H1 (cell line): ENCODE measurements around the gene VSTM2B. TPM values are rescaled to one million over a fixed set of nuclear protein-coding genes. Genes with fewer than 3 reads are reported as not detected.

Source experiments
- CTCF ChIA-PET: fragments of 300-600 bp; sonication (Branson Sonifier 250); formaldehyde crosslinking; loops from one replicate; lab custom pipeline; 2021; ENCODE audit not compliant: partially characterized antibody; lab: Charles Lee
- POLR2A ChIA-PET: fragments of 300-600 bp; sonication (Branson Sonifier 250); formaldehyde crosslinking; loops from one replicate; lab custom pipeline; 2021; ENCODE audit warnings: inconsistent platforms; ENCODE audit not compliant: partially characterized antibody; lab: Charles Lee
- DNase-seq, 2 experiments: peaks; one replicate each; pipeline versions ENCODE4 v3.0.0 to v3.0.0-alpha.2; 2010 to 2022; ENCODE audit warnings: low spot score in 2 of 2, low read depth in 1 of 2, mixed read lengths in 1 of 2
- FAIRE-seq: peaks from 2 replicates; lab custom pipeline; 2011; peaks lifted over from hg19 to GRCh38; lab: Jason Lieb, UNC
- H2AFZ ChIP-seq: 2 replicates; pipeline ENCODE4 v1.8.1; 2012; ENCODE audit warnings: low read length, inconsistent platforms
- H2AK5ac ChIP-seq: 2 replicates; pipeline ENCODE4 v1.6.1; 2013; ENCODE audit warnings: low read depth, low read length
- H2BK120ac ChIP-seq: replicated peaks from 2 replicates; pipeline ENCODE3; 2013; ENCODE audit warnings: low read depth, low read length, inconsistent platforms
- H2BK12ac ChIP-seq: 2 replicates; pipeline ENCODE4 v1.6.1; 2013; ENCODE audit warnings: low read depth, low read length
- H2BK15ac ChIP-seq: 2 replicates; pipeline ENCODE4 v1.6.1; 2013; ENCODE audit warnings: low read length
- H2BK20ac ChIP-seq: 2 replicates; pipeline ENCODE4 v1.6.1; 2013; ENCODE audit warnings: low read length
- H2BK5ac ChIP-seq: 2 replicates; pipeline ENCODE4 v1.6.1; 2013; ENCODE audit warnings: low read depth, low read length
- H3K14ac ChIP-seq: 2 replicates; pipeline ENCODE4 v1.6.1; 2013; ENCODE audit warnings: inconsistent platforms; ENCODE audit not compliant: insufficient read length
- H3K18ac ChIP-seq: 2 replicates; pipeline ENCODE4 v1.6.1; 2013; ENCODE audit warnings: low read length; ENCODE audit errors: extremely low read depth
- H3K23ac ChIP-seq: 2 replicates; pipeline ENCODE4 v1.6.1; 2013; ENCODE audit warnings: inconsistent platforms; ENCODE audit not compliant: insufficient read length
- H3K23me2 ChIP-seq: 2 replicates; pipeline ENCODE4 v1.6.1; 2013; ENCODE audit warnings: low read depth, low read length
- H3K27ac ChIP-seq: 2 replicates; pipeline ENCODE4 v1.6.1; 2011; ENCODE audit warnings: low read depth, low read length, inconsistent platforms
- H3K27me3 ChIP-seq, 4 experiments: replicated peaks in 1 of 4; 1 replicate in 1 of 4; 2 replicates in 3 of 4; pipeline versions ENCODE4 v1.6.1 to v1.8.1; 2011 to 2013; ENCODE audit warnings: low read length in 3 of 4, mild to moderate bottlenecking in 3 of 4, inconsistent platforms in 2 of 4, mixed read lengths in 2 of 4, moderate library complexity in 1 of 4; ENCODE audit not compliant: control insufficient read depth in 3 of 4, insufficient read depth in 3 of 4; ENCODE audit errors: extremely low read depth in 1 of 4
- H3K36me3 ChIP-seq, 4 experiments: 2 replicates each; pipeline versions ENCODE4 v1.6.1 to v1.8.1; 2011 to 2013; ENCODE audit warnings: mild to moderate bottlenecking in 4 of 4, low read length in 3 of 4, moderate library complexity in 2 of 4, control low read depth in 1 of 4, inconsistent platforms in 1 of 4; ENCODE audit not compliant: insufficient read depth in 4 of 4, control insufficient read depth in 2 of 4
- H3K4ac ChIP-seq: replicated peaks from 2 replicates; pipeline ENCODE3; 2013; ENCODE audit warnings: low read length, low read depth, mixed read lengths, inconsistent platforms; ENCODE audit not compliant: insufficient read length
- H3K4me1 ChIP-seq, 4 experiments: replicated peaks in 1 of 4; 1 replicate in 1 of 4; 2 replicates in 3 of 4; pipeline versions ENCODE4 v1.6.1 to v1.8.1; 2011 to 2013; ENCODE audit warnings: low read length in 3 of 4, inconsistent platforms in 2 of 4, mixed read lengths in 1 of 4; ENCODE audit not compliant: insufficient read depth in 4 of 4, control insufficient read depth in 3 of 4
- H3K4me2 ChIP-seq, 2 experiments: 2 replicates each; pipeline versions ENCODE4 v1.6.1 to v1.8.1; 2011 to 2013; ENCODE audit warnings: low read depth in 2 of 2, low read length in 2 of 2, control low read depth in 1 of 2, inconsistent platforms in 1 of 2, mild to moderate bottlenecking in 1 of 2; ENCODE audit not compliant: insufficient read depth in 1 of 2
- H3K4me3 ChIP-seq, 4 experiments: fragments of 200-600, 300-600 bp in 1 of 4; sonication (generic), shearing (Covaris generic), sonication (Bioruptor Twin) in 1 of 4; 2 replicates each; pipeline versions ENCODE4 v1.5.1 to v1.8.1; 2011 to 2016; ENCODE audit warnings: low read length in 4 of 4, low read depth in 3 of 4, control low read depth in 2 of 4, inconsistent platforms in 2 of 4, mild to moderate bottlenecking in 2 of 4, mixed read lengths in 1 of 4, moderate library complexity in 1 of 4; ENCODE audit not compliant: insufficient read depth in 2 of 4; ENCODE audit errors: extremely low read depth in 1 of 4
- H3K56ac ChIP-seq: replicated peaks from 2 replicates; pipeline ENCODE3; 2013; ENCODE audit warnings: low read depth, mild to moderate bottlenecking, mixed read lengths, low read length, inconsistent platforms; ENCODE audit not compliant: insufficient read length
- H3K79me1 ChIP-seq: 2 replicates; pipeline ENCODE4 v1.6.1; 2013; ENCODE audit warnings: low read depth, low read length, control low read depth
- H3K79me2 ChIP-seq, 2 experiments: 2 replicates each; pipeline versions ENCODE4 v1.6.1 to v1.8.1; 2012 to 2013; ENCODE audit warnings: low read length in 2 of 2, mild to moderate bottlenecking in 2 of 2, inconsistent platforms in 1 of 2; ENCODE audit not compliant: insufficient read depth in 2 of 2, control insufficient read depth in 1 of 2
- H3K9ac ChIP-seq, 4 experiments: replicated peaks in 1 of 4; 1 replicate in 1 of 4; 2 replicates in 3 of 4; pipeline versions ENCODE4 v1.6.1 to v1.8.1; 2011 to 2013; ENCODE audit warnings: low read depth in 3 of 4, low read length in 3 of 4, control low read depth in 2 of 4, mild to moderate bottlenecking in 2 of 4, moderate library complexity in 2 of 4, inconsistent platforms in 1 of 4; ENCODE audit errors: extremely low read depth in 1 of 4
- H3K9me3 ChIP-seq, 2 experiments: 2 replicates each; pipeline versions ENCODE4 v1.6.1 to v1.8.1; 2012 to 2013; ENCODE audit warnings: mild to moderate bottlenecking in 2 of 2, moderate library complexity in 2 of 2, control low read depth in 1 of 2, inconsistent platforms in 1 of 2, low read depth in 1 of 2, low read length in 1 of 2, mixed read lengths in 1 of 2; ENCODE audit not compliant: insufficient read depth in 2 of 2
- H4K20me1 ChIP-seq, 2 experiments: replicated peaks in 1 of 2; 2 replicates each; pipeline versions ENCODE3 to v1.8.1; 2011 to 2013; ENCODE audit warnings: inconsistent platforms in 2 of 2, low read length in 2 of 2, mild to moderate bottlenecking in 1 of 2; ENCODE audit not compliant: insufficient read depth in 2 of 2, control insufficient read depth in 1 of 2
- H4K5ac ChIP-seq: 2 replicates; pipeline ENCODE4 v1.6.1; 2013; ENCODE audit warnings: low read length, low read depth, mixed read lengths, inconsistent platforms; ENCODE audit not compliant: insufficient read length
- H4K8ac ChIP-seq: 2 replicates; pipeline ENCODE4 v1.8.0; 2013; ENCODE audit warnings: mild to moderate bottlenecking, moderate library complexity, low read length, inconsistent platforms; ENCODE audit not compliant: insufficient read depth; ENCODE audit errors: extremely low read depth
- H4K91ac ChIP-seq: replicated peaks from 2 replicates; pipeline ENCODE3; 2013; ENCODE audit warnings: low read length, mixed read lengths, inconsistent platforms; ENCODE audit not compliant: insufficient read length
- CBX5 ChIP-seq: fragments of 300-800, 300-1000 bp; sonication (generic); IDR thresholded peaks from 2 replicates; pipeline ENCODE4 v1.7.1; 2016; ENCODE audit warnings: antibody characterized with exemption, low read length, low read depth
- CREB1 ChIP-seq: IDR thresholded peaks from 2 replicates; pipeline ENCODE4 v1.6.1; 2012; ENCODE audit warnings: inconsistent platforms
- CTBP2 ChIP-seq: IDR thresholded peaks from 2 replicates; pipeline ENCODE4 v1.7.0; 2011; ENCODE audit warnings: borderline replicate concordance, mild to moderate bottlenecking, moderate library complexity, mixed read lengths, low read length; ENCODE audit not compliant: insufficient read depth, insufficient read length
- FOSL1 ChIP-seq: IDR thresholded peaks from 2 replicates; pipeline ENCODE4 v1.6.1; 2011; ENCODE audit warnings: mild to moderate bottlenecking, low read depth, low read length, moderate library complexity; ENCODE audit not compliant: insufficient read depth
- GABPA ChIP-seq: IDR thresholded peaks from 2 replicates; pipeline ENCODE4 v1.6.1; 2011; ENCODE audit warnings: mild to moderate bottlenecking, low read length, moderate library complexity, borderline replicate concordance; ENCODE audit not compliant: insufficient read depth
- GTF2F1 ChIP-seq: IDR thresholded peaks from 2 replicates; pipeline ENCODE4 v1.6.1; 2012; ENCODE audit warnings: low read depth, low read length, improper control_type of control experiment, borderline replicate concordance
- JUN ChIP-seq: IDR thresholded peaks from 2 replicates; pipeline ENCODE4 v1.6.1; 2011; ENCODE audit warnings: low read depth, mild to moderate bottlenecking, improper control_type of control experiment, low read length
- POLR2AphosphoS5 ChIP-seq: IDR thresholded peaks from 2 replicates; pipeline ENCODE4 v1.6.1; 2011; ENCODE audit warnings: low read depth, low read length
- RNF2 ChIP-seq: fragments of 200-900, 300-1000 bp; sonication (generic); IDR thresholded peaks from 2 replicates; pipeline ENCODE4 v1.7.1; 2016; ENCODE audit warnings: borderline replicate concordance, low read depth, mild to moderate bottlenecking, antibody characterized with exemption, low read length; ENCODE audit not compliant: poor library complexity, severe bottlenecking; ENCODE audit errors: missing control alignments
- SIX5 ChIP-seq: IDR thresholded peaks from 2 replicates; pipeline ENCODE4 v1.6.1; 2011; ENCODE audit warnings: mild to moderate bottlenecking, low read depth, low read length
- TAF7 ChIP-seq: optimal IDR thresholded peaks from 2 replicates; pipeline ENCODE3; 2011; ENCODE audit warnings: low read depth, mild to moderate bottlenecking, inconsistent platforms, low read length, moderate library complexity, borderline replicate concordance
- TBP ChIP-seq: IDR thresholded peaks from 2 replicates; pipeline ENCODE4 v1.6.1; 2011; ENCODE audit warnings: low read depth, low read length, improper control_type of control experiment
- ZNF274 ChIP-seq: IDR thresholded peaks from 2 replicates; pipeline ENCODE4 v1.7.0; 2012; ENCODE audit warnings: low read length, borderline replicate concordance; ENCODE audit errors: extremely low read depth
- WGBS, 2 experiments: shearing (Covaris generic) in 1 of 2; methylation state at CpG; one replicate each; pipeline versions ENCODE4 v1.1.6 to v1.1.7; 2013 to 2015; ENCODE audit warnings: low lambda C conversion rate in 2 of 2, mixed read lengths in 2 of 2, inconsistent platforms in 1 of 2, low coverage in 1 of 2, missing lambda C conversion rate in 1 of 2; ENCODE audit not compliant: insufficient replicate concordance in 2 of 2, insufficient coverage in 1 of 2, insufficient read length in 1 of 2; ENCODE audit errors: extremely low coverage in 1 of 2, missing lambda C conversion rate in 1 of 2; 5-methylcytosine and 5-hydroxymethylcytosine counted together
- polyA plus RNA-seq, 7 experiments: library from polyadenylated mRNA; depleted of rRNA in 3 of 7; stranded (reverse) in 5 of 7; unstranded in 2 of 7; fragments of >200 nt in 5 of 7; fragments of 200-250 nt in 2 of 7; gene quantifications; 1 replicate in 5 of 7; 2 replicates in 1 of 7; 4 replicates in 1 of 7; pipeline versions ENCODE4 v1.2.1 to v1.2.3, GENCODE V29; 2011 to 2013; ENCODE audit warnings: missing spikeins in 2 of 7, mixed read lengths in 2 of 7
- total RNA-seq: library from RNA; stranded (reverse); fragmentation: NEBNext Ultra II Directional; extraction: Animal tissue kit (Norgen Biotek cat#: 25700); gene quantifications from 2 replicates; pipeline ENCODE4 v1.2.1, GENCODE V29; 2021

Gene VSTM2B
- total and polyA plus RNA-seq, 2 of the 8 experiments (the other 6 are each of a cell fraction or from before 2014, with no cell fraction given): 0.82 to 1.5 TPM

- H4K20me1 ChIP-seq: peaks cover 0 to 3% of the 10 kb centered on the region in 2 experiments
- H2BK15ac ChIP-seq: no peak overlapping the region
- no peak overlapping the region for H4K91ac ChIP-seq
- no peaks in the 10 kb centered on the region; a peak in 2 of 7 replicates for H3K4me1 ChIP-seq
- H3K27me3 ChIP-seq: no peaks in the 10 kb centered on the region
- no peak overlapping the region for H2BK12ac ChIP-seq
- DNase-seq (no peak), FAIRE-seq (no peak)
- no peak overlapping the region for H2AFZ ChIP-seq
- H3K4ac ChIP-seq: no peak overlapping the region
- no peak overlapping the region for H3K23ac ChIP-seq
- no peaks in the 10 kb centered on the region for H3K9me3 ChIP-seq
- H4K8ac ChIP-seq: no peak overlapping the region
- H3K36me3 ChIP-seq: peaks cover 8 to 17% (median 13%) of the 10 kb centered on the region in 4 experiments; a peak in 7 of 8 replicates
- no peak overlapping the region for H3K9ac ChIP-seq
- ChIA-PET POLR2A (interaction anchor here (0.6 to 1.6 kb wide), 7 partner anchors 8 to 114 kb away, joined by 3 to 6 read pairs (median 4); partner anchors contain the start of gene PLEKHF1), CTCF (interaction anchor here (0.6 to 9.9 kb wide), 36 partner anchors 9 to 320 kb away, joined by 3 to 109 read pairs (median 4); partner anchors contain the start of genes C19orf12 and PLEKHF1)
- H3K14ac ChIP-seq: no peak overlapping the region
- peak overlapping the region; percentile 60; the same call in 1 of the 2 replicates for H2BK5ac ChIP-seq
- no peaks in the 10 kb centered on the region; the same call in 1 of the 2 replicates for H3K79me1 ChIP-seq
- H3K27ac ChIP-seq: no peak overlapping the region
- peaks cover 0 to 9% of the 10 kb centered on the region in 2 experiments; a peak in 2 of 4 replicates for H3K79me2 ChIP-seq
- no peak overlapping the region for H3K56ac ChIP-seq
- H3K4me2 ChIP-seq: no peak overlapping the region
- peaks cover 6% of the 10 kb centered on the region; the same call in 1 of the 2 replicates for H3K23me2 ChIP-seq
- no peak overlapping the region for H4K5ac ChIP-seq
- H2AK5ac ChIP-seq: no peak overlapping the region
- 91% methylated on average over 21 of the region's 22 CpGs; no CpG with 5 or more reads in 1 of the 2 experiments for WGBS, 2 experiments
- H2BK20ac ChIP-seq: no peak overlapping the region
- H3K18ac ChIP-seq: no peak overlapping the region
- H3K4me3 ChIP-seq: no peak overlapping the region
- no peak overlapping the region for H2BK120ac ChIP-seq
- no peak for TF ChIP-seq TBP
- TF ChIP-seq POLR2AphosphoS5: no peak
- no peak for TF ChIP-seq GABPA
- no peak for TF ChIP-seq JUN
- no peak for TF ChIP-seq SIX5
- no peak for TF ChIP-seq GTF2F1
- TF ChIP-seq CTBP2: no peak
- TF ChIP-seq TAF7: no peak
- TF ChIP-seq ZNF274: no peak
- TF ChIP-seq CREB1: no peak
- no peak for TF ChIP-seq CBX5
- no peak for TF ChIP-seq FOSL1
- TF ChIP-seq RNF2: no peak
Measured at GRCh38 chr19:29610213-29610573, 84.4 kb downstream of the VSTM2B start.
